GM12873 (cell line): ENCODE results near the gene LRRTM4.

Experiments
- TF ChIP-seq, protein P1 (sequence below): IDR thresholded peaks from 2 replicates; pipeline ENCODE4 v1.5.1; 2012; ENCODE audit warnings: low read depth, mild to moderate bottlenecking, moderate library complexity, low read length, control low read depth; ENCODE audit not compliant: insufficient read depth; ENCODE audit errors: missing control alignments

The LRRTM4 gene

DNA sequence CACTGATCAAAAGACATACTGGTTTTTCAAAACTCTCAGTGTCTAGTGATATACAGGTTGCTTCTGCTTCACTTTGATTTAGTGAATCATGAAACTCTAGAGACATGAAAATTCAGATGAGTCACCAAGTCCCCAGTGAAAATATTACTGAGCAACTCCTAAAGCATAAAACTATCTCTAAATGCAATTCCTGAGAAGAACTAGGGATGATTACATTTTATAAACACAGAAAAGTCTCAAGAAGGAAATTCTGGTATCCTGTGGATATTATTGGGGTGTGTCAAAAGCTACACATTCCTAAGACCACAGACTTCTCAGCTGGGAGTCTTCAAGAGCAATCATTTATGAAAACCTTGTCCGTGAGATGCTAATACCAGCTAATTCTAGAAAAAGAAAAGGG lies 9.7 kb downstream of the LRRTM4 start:
- TF ChIP-seq, protein P1, sequence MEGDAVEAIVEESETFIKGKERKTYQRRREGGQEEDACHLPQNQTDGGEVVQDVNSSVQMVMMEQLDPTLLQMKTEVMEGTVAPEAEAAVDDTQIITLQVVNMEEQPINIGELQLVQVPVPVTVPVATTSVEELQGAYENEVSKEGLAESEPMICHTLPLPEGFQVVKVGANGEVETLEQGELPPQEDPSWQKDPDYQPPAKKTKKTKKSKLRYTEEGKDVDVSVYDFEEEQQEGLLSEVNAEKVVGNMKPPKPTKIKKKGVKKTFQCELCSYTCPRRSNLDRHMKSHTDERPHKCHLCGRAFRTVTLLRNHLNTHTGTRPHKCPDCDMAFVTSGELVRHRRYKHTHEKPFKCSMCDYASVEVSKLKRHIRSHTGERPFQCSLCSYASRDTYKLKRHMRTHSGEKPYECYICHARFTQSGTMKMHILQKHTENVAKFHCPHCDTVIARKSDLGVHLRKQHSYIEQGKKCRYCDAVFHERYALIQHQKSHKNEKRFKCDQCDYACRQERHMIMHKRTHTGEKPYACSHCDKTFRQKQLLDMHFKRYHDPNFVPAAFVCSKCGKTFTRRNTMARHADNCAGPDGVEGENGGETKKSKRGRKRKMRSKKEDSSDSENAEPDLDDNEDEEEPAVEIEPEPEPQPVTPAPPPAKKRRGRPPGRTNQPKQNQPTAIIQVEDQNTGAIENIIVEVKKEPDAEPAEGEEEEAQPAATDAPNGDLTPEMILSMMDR, result no peak

DNA sequence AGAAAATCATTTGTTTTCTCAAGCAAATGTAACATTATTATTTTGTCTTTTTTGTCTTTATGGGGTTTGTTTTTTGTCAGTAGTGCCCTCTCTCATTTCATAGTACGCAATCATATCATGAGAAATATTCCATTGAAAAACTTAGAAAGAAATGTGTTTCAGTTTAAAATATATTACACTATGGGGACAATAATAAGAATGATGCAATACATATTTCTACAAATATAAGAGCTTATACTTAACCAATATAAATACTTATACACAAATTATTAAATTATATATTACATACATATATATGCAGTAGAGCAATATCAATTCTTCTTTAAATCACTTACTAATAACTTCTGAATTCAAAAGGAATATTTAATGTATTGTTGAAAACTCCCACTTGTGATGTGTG lies 13.7 kb downstream of the LRRTM4 start:
- TF ChIP-seq, protein P1, result no peak

DNA sequence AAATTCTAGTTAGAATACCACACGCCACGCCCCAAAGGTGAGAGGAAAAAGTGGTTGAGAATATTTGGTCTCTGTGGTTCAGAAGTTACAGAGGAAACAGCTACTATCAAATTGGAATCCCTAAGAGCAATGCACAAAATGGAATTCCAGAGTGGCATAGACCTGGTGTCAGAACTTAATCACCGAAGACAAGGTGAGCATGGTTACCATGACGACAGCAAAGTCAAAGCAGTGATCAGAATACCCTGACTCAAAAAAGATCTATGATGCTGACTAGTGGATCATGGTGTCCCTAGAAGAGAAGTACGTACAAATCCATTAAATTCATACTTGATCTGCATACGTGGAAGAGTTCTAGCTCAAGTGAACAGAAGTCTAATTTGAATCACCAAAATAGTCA lies 14.5 kb downstream of the LRRTM4 start:
- TF ChIP-seq, protein P1, result no peak

DNA sequence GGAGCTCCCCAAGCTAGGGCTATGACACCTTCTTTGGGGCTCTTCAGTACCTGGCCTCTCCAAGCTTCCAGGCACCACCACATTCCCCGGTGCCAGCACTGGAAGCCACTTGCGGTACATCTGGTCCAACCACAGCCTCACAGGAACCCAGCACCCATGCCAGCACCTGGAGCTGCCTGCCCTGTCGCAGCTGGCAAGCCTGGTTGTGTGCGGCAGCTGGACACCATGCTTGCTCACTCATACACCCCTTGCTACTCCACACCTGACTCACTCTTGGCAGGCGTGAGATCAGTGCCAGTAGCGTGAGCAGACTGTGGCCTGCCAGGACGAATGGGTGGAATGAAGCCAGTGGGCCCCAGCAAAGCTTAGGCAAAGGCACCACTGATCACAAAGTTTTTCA lies 34.0 kb downstream of the LRRTM4 start:
- TF ChIP-seq, protein P1, result no peak

DNA sequence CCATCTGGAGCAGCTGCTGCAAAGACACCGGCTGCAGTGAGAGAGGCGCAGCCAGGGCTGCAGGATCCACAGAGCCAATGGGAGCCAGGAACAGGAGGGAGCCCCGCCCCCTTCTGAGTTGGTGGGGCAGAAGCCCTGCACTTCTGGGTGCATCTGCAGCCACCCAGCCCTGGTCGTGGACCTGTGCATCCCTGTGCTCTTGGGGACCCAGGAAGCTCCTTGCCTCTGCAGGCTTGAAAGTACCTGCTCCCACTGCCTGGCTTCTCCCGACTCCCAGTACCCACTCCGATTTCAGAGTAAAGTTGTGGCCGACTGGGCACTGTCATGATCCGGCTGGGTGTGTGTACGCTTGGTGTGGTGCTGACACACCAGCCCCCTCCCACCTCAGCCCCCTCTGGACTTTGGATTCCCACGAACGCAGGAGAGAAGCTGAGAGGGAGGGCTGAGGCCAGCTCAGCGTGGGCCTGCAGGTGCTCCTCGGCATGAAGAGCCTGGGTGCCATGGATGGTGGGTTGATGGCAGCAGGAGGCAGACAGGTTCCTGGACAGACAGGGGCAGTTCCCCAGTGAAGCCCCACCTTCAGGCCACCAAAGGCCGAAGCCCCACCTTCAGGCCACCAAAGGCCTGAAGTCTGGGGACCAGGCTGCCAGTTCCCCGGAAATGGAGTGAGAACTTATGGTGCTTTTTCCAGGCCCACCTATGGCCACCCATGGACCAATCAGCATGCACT lies 34.9 kb downstream of the LRRTM4 start:
- TF ChIP-seq, protein P1, result no peak

DNA sequence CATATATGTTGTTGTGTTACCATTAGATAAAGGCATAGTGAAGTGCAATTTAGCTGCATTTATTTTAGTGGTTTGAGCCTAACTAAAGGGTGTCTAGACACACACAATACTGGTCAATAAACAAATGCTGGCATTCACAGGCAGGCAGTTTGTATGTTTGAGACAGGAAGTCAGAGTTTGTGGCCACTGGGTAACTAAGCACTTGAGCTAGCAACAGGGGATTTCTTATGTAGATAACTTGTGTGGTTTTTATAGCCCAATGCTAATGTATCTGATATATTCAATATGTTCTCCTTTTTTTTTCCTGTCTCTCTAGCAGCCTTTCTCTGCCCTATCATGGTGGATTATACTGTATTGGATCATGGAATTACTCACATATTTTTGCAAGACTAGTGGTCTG lies 38.1 kb downstream of the LRRTM4 start:
- TF ChIP-seq, protein P1, result no peak

DNA sequence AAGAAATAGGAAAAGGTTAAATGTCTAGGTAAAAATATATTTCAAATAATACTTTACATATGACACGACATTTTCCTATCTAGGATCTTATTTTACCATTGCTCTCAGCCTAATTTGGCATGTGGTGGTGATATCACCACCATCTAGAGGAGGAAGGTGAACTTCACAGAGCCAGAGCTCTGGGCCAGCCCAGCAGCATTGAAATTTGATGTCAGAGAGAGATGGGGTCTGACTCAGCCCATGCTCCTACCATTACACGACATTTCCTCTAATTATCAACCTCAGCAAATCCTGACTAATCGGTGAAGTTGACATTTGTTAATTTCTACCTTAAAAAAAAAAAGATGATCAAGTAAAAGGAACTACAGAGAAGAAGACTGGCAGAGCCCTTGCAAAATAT lies 42.3 kb downstream of the LRRTM4 start:
- TF ChIP-seq, protein P1, result no peak
